Measurements from ENCODE around the gene METTL22. TPM values are rescaled to one million over a fixed set of nuclear protein-coding genes. Genes with fewer than 3 reads are reported as not detected.
A peak's percentile ranks its signal among the peaks of the same experiment; 100 is the strongest.

The METTL22 gene
- total and polyA plus RNA-seq, 10 of the 15 experiments (the other 5 are each of a cell fraction or from before 2014, with no cell fraction given): 6.4 to 34.7 (median 18.8) TPM

- CTCF ChIA-PET: interaction anchor here (1.0 kb wide), 1 partner anchor 18 kb away, joined by 3 read pairs; no protein-coding TSS in a partner anchor
- TF ChIP-seq MTA2 (IDR thresholded peaks at IDR 0.05; ENCODE audit: low read depth) (no peak), SUZ12 (IDR thresholded peaks at IDR 0.05; ENCODE audit: unreplicated experiment) (peak; percentile 13)
- H3K36me3 ChIP-seq (ENCODE audit: control insufficient read depth in 2 of 2, insufficient read depth in 2 of 2, low read length in 1 of 2): no peaks in the 10 kb centered on the region
- no peak overlapping the region for H3K4me2 ChIP-seq (ENCODE audit: control insufficient read depth, insufficient read depth)
- no peak overlapping the region for H3K4me3 ChIP-seq
- 26% methylated on average over 42 of the region's 64 CpGs for WGBS (ENCODE audit: insufficient coverage, insufficient replicate concordance, low lambda C conversion rate, missing lambda C conversion rate)
- ATAC-seq (no peak), FAIRE-seq (no peak), DNase-seq (ENCODE audit: low read depth, low spot score) (no peak)
- BruUV-seq (replicated peaks): no TSS peak
- intact Hi-C loops (cut with micrococcal nuclease; ENCODE audit: unreplicated experiment): no loop called here
- SMC1A ChIA-PET (ENCODE audit: uncharacterized antibody, unreplicated experiment): no interaction called here
- peaks cover 6 to 11% of the 10 kb centered on the region in 2 experiments; a peak in 3 of 4 replicates for H3K27me3 ChIP-seq (replicated peaks in 1 of 2; ENCODE audit: control insufficient read depth in 2 of 2, insufficient read depth in 2 of 2, low read length in 1 of 2)
- in situ Hi-C loops (cut with MboI): no loop called here
- POLR2A ChIA-PET: no interaction called here
- H2AFZ ChIP-seq (ENCODE audit: control insufficient read depth, low read depth, low read length): no peak overlapping the region
- no peaks in the 10 kb centered on the region for H3K79me2 ChIP-seq (ENCODE audit: control insufficient read depth, insufficient read depth, low read length)
- no peak overlapping the region for H3K9ac ChIP-seq (ENCODE audit: control insufficient read depth, insufficient read depth, low read length)
- peaks cover 1% of the 10 kb centered on the region; the same call in 1 of the 3 replicates for H3K9me3 ChIP-seq (replicated peaks; ENCODE audit: control insufficient read depth, insufficient read depth, low read length)
- no peaks in the 10 kb centered on the region for H4K20me1 ChIP-seq (ENCODE audit: control insufficient read depth, insufficient read depth)
- RAD21 ChIA-PET (ENCODE audit: unreplicated experiment): no interaction called here
- H3K27ac ChIP-seq (ENCODE audit: control insufficient read depth, insufficient read depth): no peak overlapping the region
- no peaks in the 10 kb centered on the region for H3K4me1 ChIP-seq (ENCODE audit: control insufficient read depth, insufficient read depth, low read length)
Observed at GRCh38 chr16:8589057-8589899, 32.2 kb upstream of the METTL22 start.

DNA sequence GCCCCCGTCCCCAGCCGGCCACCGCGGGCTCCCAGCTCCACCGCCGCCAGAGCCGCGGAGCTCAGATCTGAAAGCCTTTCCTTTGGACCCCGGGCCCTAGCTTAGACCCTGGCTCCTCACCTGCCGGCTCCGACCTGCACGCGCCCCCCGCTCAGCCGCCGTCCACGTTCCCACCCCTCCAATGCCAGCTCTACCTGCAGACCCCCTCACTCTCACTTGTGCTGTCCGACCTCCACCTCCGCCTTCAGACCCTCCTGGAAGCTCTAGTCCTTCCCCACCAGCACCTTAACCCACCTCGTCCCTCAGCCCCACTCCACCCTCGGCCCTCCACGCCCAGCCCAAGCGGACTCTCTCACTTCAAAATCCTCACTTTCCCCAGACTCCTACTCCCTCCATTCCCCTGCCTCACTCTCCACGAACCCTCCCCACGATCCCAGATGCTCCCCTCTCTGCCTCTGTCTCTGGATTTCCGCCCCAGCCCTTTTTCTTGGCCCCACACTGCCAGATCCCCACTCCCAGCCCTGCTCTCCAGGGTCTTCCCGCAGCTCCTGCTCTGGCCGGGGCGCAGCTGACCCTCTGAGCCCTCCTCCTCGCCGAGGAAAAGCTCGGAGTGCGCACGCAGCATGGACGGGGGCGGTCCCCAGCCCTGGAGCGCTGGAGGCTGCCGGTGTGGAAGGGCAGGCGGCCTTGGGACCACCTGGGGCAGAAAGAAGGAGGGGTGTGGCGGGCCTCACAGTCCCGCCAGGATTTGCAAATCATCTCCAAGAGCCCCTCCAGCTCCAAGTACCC lies 31.4 kb upstream of the METTL22 start, which contains the start of gene TMEM114:
TMEM114 (minus strand) TSS at position 612 of the 789 bp plus-strand sequence. CDS start 673 bp downstream, outside the sequence.
- SMC1A ChIA-PET (ENCODE audit: uncharacterized antibody, unreplicated experiment): no interaction called here

More for the DNA sequence above, 31.4 kb upstream of the METTL22 start, which contains the start of gene TMEM114:
- H3K9me3 ChIP-seq (replicated peaks; ENCODE audit: control insufficient read depth, insufficient read depth, low read length): peaks cover 1% of the 10 kb centered on the region; the same call in 1 of the 3 replicates
- ChIA-PET RAD21 (ENCODE audit: unreplicated experiment) (interaction anchor here (0.7 kb wide), 1 partner anchor 33 kb away, joined by 3 read pairs; no protein-coding TSS in a partner anchor), POLR2A (no interaction called here), CTCF (interaction anchor here (1.0 kb wide), 1 partner anchor 19 kb away, joined by 3 read pairs; no protein-coding TSS in a partner anchor)
- no peak for TF ChIP-seq STAT3 (IDR thresholded peaks at IDR 0.05; ENCODE audit: low read depth, low read length)
- peak; percentile 24 for TF ChIP-seq E4F1 (IDR thresholded peaks at IDR 0.05; ENCODE audit: borderline replicate concordance, partially characterized antibody)
- peak; percentile 36; the same call in 1 of the 2 replicates for TF ChIP-seq FOXK2 (IDR thresholded peaks at IDR 0.05)
- H3K79me2 ChIP-seq (ENCODE audit: control insufficient read depth, insufficient read depth, low read length): no peaks in the 10 kb centered on the region
- peaks cover 6 to 11% of the 10 kb centered on the region in 2 experiments; a peak in 3 of 4 replicates for H3K27me3 ChIP-seq (replicated peaks in 1 of 2; ENCODE audit: control insufficient read depth in 2 of 2, insufficient read depth in 2 of 2, low read length in 1 of 2)
- no peak for FAIRE-seq
- H3K27ac ChIP-seq (ENCODE audit: control insufficient read depth, insufficient read depth): no peak within 1 kb of the TSS
- no peak within 1 kb of the TSS for H3K4me3 ChIP-seq
- H3K4me2 ChIP-seq (ENCODE audit: control insufficient read depth, insufficient read depth): no peak within 1 kb of the TSS
- BruUV-seq (replicated peaks): no TSS peak
- intact Hi-C loops (cut with micrococcal nuclease; ENCODE audit: unreplicated experiment): no loop called here
- H3K4me1 ChIP-seq (ENCODE audit: control insufficient read depth, insufficient read depth, low read length): no peaks in the 10 kb centered on the region
- no peak for DNase-seq (ENCODE audit: low read depth, low spot score)
- H3K36me3 ChIP-seq (ENCODE audit: control insufficient read depth in 2 of 2, insufficient read depth in 2 of 2, low read length in 1 of 2): no peaks in the 10 kb centered on the region
- no peak for ATAC-seq
- no peak within 1 kb of the TSS for H3K9ac ChIP-seq (ENCODE audit: control insufficient read depth, insufficient read depth, low read length)
- WGBS (ENCODE audit: insufficient coverage, insufficient replicate concordance, low lambda C conversion rate, missing lambda C conversion rate): 41% methylated on average over 40 of the region's 41 CpGs
- in situ Hi-C loops (cut with MboI): no loop called here
- no peaks in the 10 kb centered on the region for H4K20me1 ChIP-seq (ENCODE audit: control insufficient read depth, insufficient read depth)
- no peak within 1 kb of the TSS for H2AFZ ChIP-seq (ENCODE audit: control insufficient read depth, low read depth, low read length)

All from GM12878 (cell line).